ENCODE measurements around the gene ZNF316.

ZNF316 gene

GRCh38 chr7:6624246-6624611, 12.9 kb upstream of the ZNF316 start:
- Histone ChIP-seq H2AFZ (ENCODE audit: low read depth) (no peak overlapping the region), H3K4me2 (no peak overlapping the region), H3K79me2 (ENCODE audit: insufficient read depth, low read depth) (no peaks in the 10 kb centered on the region), H4K20me1 (ENCODE audit: insufficient read depth) (no peaks in the 10 kb centered on the region), H3K4me1 (ENCODE audit: low read depth, poor library complexity, severe bottlenecking) (peaks cover 25% of the 10 kb centered on the region), H3K4me3 (IDR thresholded peaks at IDR 0.05; ENCODE audit: insufficient read depth, low read depth, low read length) (no peak overlapping the region), H3K27me3 (ENCODE audit: insufficient read depth, low read depth) (no peaks in the 10 kb centered on the region), H3K27ac (no peak overlapping the region), H3K36me3 (ENCODE audit: insufficient read depth) (no peaks in the 10 kb centered on the region), H3K9ac (no peak overlapping the region)
- TF ChIP-seq, protein P1, sequence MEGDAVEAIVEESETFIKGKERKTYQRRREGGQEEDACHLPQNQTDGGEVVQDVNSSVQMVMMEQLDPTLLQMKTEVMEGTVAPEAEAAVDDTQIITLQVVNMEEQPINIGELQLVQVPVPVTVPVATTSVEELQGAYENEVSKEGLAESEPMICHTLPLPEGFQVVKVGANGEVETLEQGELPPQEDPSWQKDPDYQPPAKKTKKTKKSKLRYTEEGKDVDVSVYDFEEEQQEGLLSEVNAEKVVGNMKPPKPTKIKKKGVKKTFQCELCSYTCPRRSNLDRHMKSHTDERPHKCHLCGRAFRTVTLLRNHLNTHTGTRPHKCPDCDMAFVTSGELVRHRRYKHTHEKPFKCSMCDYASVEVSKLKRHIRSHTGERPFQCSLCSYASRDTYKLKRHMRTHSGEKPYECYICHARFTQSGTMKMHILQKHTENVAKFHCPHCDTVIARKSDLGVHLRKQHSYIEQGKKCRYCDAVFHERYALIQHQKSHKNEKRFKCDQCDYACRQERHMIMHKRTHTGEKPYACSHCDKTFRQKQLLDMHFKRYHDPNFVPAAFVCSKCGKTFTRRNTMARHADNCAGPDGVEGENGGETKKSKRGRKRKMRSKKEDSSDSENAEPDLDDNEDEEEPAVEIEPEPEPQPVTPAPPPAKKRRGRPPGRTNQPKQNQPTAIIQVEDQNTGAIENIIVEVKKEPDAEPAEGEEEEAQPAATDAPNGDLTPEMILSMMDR (conservative IDR thresholded peaks at IDR 0.05; ENCODE audit: low read depth, low read length) = no peak

DNA sequence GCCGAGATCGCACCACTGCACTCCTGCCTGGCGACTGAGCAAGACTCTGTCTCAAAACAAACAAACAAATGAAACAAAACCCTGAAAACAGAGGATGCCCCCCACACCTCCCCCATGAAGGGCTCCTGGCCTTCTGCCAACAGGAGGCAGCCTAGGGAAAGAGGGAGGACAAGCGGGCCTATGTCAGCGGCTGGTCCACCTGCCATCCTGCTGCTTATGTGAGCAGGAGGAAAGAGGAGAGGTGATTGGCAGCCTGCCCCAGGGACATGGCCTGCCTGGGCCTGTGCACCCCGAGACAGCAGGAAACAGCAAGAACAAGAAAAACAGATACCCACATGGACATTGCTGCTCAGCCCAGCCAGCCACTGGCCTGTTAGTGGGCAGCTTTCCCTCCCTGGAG, 9.1 kb upstream of the ZNF316 start:
- H3K4me1 ChIP-seq (ENCODE audit: low read depth, poor library complexity, severe bottlenecking) = no peaks in the 10 kb centered on the region
- no peaks in the 10 kb centered on the region for H4K20me1 ChIP-seq (ENCODE audit: insufficient read depth)
- H3K9ac ChIP-seq = no peak overlapping the region
- H3K27ac ChIP-seq = no peak overlapping the region
- no peaks in the 10 kb centered on the region for H3K36me3 ChIP-seq (ENCODE audit: insufficient read depth)
- no peak overlapping the region for H3K4me3 ChIP-seq (IDR thresholded peaks at IDR 0.05; ENCODE audit: insufficient read depth, low read depth, low read length)
- no peaks in the 10 kb centered on the region for H3K27me3 ChIP-seq (ENCODE audit: insufficient read depth, low read depth)
- no peaks in the 10 kb centered on the region for H3K79me2 ChIP-seq (ENCODE audit: insufficient read depth, low read depth)
- H3K4me2 ChIP-seq = no peak overlapping the region
- no peak overlapping the region for H2AFZ ChIP-seq (ENCODE audit: low read depth)
- TF ChIP-seq, protein P1 (conservative IDR thresholded peaks at IDR 0.05; ENCODE audit: low read depth, low read length) = no peak

DNA sequence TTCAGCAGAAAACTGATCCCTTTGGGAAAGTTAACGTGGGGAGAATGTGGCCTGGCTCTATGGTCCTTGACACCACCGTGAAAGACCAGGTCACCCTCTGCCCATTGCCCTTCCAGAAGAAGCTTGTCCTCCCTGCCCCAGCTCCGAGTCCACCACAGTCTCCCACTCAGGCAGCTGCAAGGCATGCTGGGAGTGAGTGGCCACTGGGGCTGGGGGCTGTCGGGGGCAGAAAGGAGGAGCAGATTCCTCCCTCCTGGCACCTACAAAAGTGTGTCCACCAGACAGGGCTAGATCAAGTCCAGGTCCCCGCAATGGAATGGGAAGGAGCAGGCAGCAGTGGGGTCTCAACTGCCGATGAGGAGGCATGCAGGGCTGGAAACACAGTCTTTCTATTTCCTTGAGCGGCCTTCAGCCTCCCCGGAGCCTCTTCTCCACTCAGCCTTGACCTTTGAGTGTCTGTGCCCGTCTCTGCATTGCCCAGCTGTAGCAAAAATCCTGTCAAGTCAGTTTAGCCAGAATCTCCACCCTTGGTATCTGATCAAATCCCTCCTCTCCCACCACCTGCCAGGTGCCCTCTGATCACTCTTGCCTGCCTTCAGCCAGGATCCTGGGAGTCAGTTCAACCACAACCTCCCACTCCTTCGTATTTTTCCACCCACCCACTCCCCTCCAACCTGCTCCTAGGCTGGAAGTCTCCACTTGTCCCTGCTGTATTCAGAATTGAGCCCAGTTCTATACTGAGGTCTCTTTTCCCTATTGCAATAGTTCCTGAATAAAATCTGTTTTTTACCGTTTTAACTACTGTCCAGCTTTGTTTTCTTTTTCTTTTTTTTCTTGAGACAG, 6.9 kb upstream of the ZNF316 start:
- Histone ChIP-seq H3K79me2 (ENCODE audit: insufficient read depth, low read depth) (no peaks in the 10 kb centered on the region), H4K20me1 (ENCODE audit: insufficient read depth) (no peaks in the 10 kb centered on the region), H3K4me2 (no peak overlapping the region), H3K9ac (no peak overlapping the region), H3K36me3 (ENCODE audit: insufficient read depth) (no peaks in the 10 kb centered on the region), H3K27ac (no peak overlapping the region), H2AFZ (ENCODE audit: low read depth) (no peak overlapping the region), H3K4me3 (IDR thresholded peaks at IDR 0.05; ENCODE audit: insufficient read depth, low read depth, low read length) (no peak overlapping the region), H3K27me3 (ENCODE audit: insufficient read depth, low read depth) (no peaks in the 10 kb centered on the region), H3K4me1 (ENCODE audit: low read depth, poor library complexity, severe bottlenecking) (no peaks in the 10 kb centered on the region)
- TF ChIP-seq, protein P1 (conservative IDR thresholded peaks at IDR 0.05; ENCODE audit: low read depth, low read length) = no peak

- Histone ChIP-seq H3K79me2 (ENCODE audit: insufficient read depth, low read depth) (no peaks in the 10 kb centered on the region), H3K4me2 (no peak overlapping the region), H3K27ac (no peak overlapping the region), H3K9ac (no peak overlapping the region), H2AFZ (ENCODE audit: low read depth) (no peak overlapping the region), H3K4me3 (IDR thresholded peaks at IDR 0.05; ENCODE audit: insufficient read depth, low read depth, low read length) (no peak overlapping the region), H3K36me3 (ENCODE audit: insufficient read depth) (no peaks in the 10 kb centered on the region), H3K27me3 (ENCODE audit: insufficient read depth, low read depth) (no peaks in the 10 kb centered on the region), H3K4me1 (ENCODE audit: low read depth, poor library complexity, severe bottlenecking) (no peaks in the 10 kb centered on the region), H4K20me1 (ENCODE audit: insufficient read depth) (no peaks in the 10 kb centered on the region)
- TF ChIP-seq, protein P1 (conservative IDR thresholded peaks at IDR 0.05; ENCODE audit: low read depth, low read length) = no peak
Measured at GRCh38 chr7:6631605-6632004, 5.5 kb upstream of the ZNF316 start.
